Measurements from ENCODE around the gene MCRS1. TPM values are rescaled to one million over a fixed set of nuclear protein-coding genes. Genes with fewer than 3 reads are reported as not detected.

MCRS1 gene
- total RNA-seq, 1 experiment from 2014 or later = 88.6 TPM

- H3K9me3 ChIP-seq (ENCODE audit: control insufficient read depth, insufficient read depth, low read depth, low read length) = no peaks in the 10 kb centered on the region
- ATAC-seq (no peak), DNase-seq (ENCODE audit: low read depth, low spot score) (no peak)
- intact Hi-C loops (cut with micrococcal nuclease; ENCODE audit: unreplicated experiment) (no loop called here), in situ Hi-C loops (cut with HindIII; ENCODE audit: low pct_unique_long_range_greater_than_20kb, low sequenced_read_pairs) (no loop called here)
- H3K27me3 ChIP-seq (ENCODE audit: control insufficient read depth, insufficient read depth, low read length) = no peaks in the 10 kb centered on the region
- no peak for TF ChIP-seq POLR2AphosphoS5 (IDR thresholded peaks at IDR 0.05; ENCODE audit: low read depth, low read length)
- BruUV-seq (replicated peaks) = no TSS peak
- no peak overlapping the region for H3K27ac ChIP-seq (ENCODE audit: low read length)
- CTCF ChIA-PET = no interaction called here
- H3K4me3 ChIP-seq (ENCODE audit: low read depth in 2 of 2, low read length in 2 of 2) = no peak overlapping the region
- H3K4me1 ChIP-seq (ENCODE audit: control insufficient read depth, insufficient read depth, low read length) = no peaks in the 10 kb centered on the region
- POLR2A ChIA-PET = no interaction called here
- H3K36me3 ChIP-seq (ENCODE audit: control insufficient read depth, insufficient read depth, low read length) = no peaks in the 10 kb centered on the region; the same call in 1 of the 2 replicates
Observed at GRCh38 chr12:49559011-49559675, 8.8 kb downstream of the MCRS1 start.

GRCh38 chr12:49558526-49558925, 9.4 kb downstream of the MCRS1 start:
- no peak overlapping the region for H3K27ac ChIP-seq (ENCODE audit: low read length)
- in situ Hi-C loops (cut with HindIII; ENCODE audit: low pct_unique_long_range_greater_than_20kb, low sequenced_read_pairs) (no loop called here), intact Hi-C loops (cut with micrococcal nuclease; ENCODE audit: unreplicated experiment) (no loop called here)
- TF ChIP-seq TCF7L2 (IDR thresholded peaks at IDR 0.05; ENCODE audit: low read depth, low read length) (no peak), SIN3A (IDR thresholded peaks at IDR 0.05; ENCODE audit: borderline replicate concordance, insufficient read depth, low read depth, low read length) (no peak)
- CTCF ChIA-PET = no interaction called here
- no peak for ATAC-seq
- H3K36me3 ChIP-seq (ENCODE audit: control insufficient read depth, insufficient read depth, low read length) = no peaks in the 10 kb centered on the region; the same call in 1 of the 2 replicates
- no peak for DNase-seq (ENCODE audit: low read depth, low spot score)
- POLR2A ChIA-PET = interaction anchor here (0.5 kb wide), 1 partner anchor 625 kb away, joined by 3 read pairs; no protein-coding TSS in a partner anchor
- H3K27me3 ChIP-seq (ENCODE audit: control insufficient read depth, insufficient read depth, low read length) = no peaks in the 10 kb centered on the region
- H3K4me3 ChIP-seq (ENCODE audit: low read depth in 2 of 2, low read length in 2 of 2) = no peak overlapping the region
- no peaks in the 10 kb centered on the region for H3K9me3 ChIP-seq (ENCODE audit: control insufficient read depth, insufficient read depth, low read depth, low read length)
- no peaks in the 10 kb centered on the region for H3K4me1 ChIP-seq (ENCODE audit: control insufficient read depth, insufficient read depth, low read length)
- no TSS peak for BruUV-seq (replicated peaks)

GRCh38 chr12:49557917-49558215, 10.1 kb downstream of the MCRS1 start:
- no peak overlapping the region for H3K27ac ChIP-seq (ENCODE audit: low read length)
- TF ChIP-seq REST (IDR thresholded peaks at IDR 0.05; ENCODE audit: insufficient read depth in 1 of 2, low read depth in 2 of 2, low read length in 1 of 2) (no peak), CTCF (IDR thresholded peaks at IDR 0.05) (no peak; the same call in 1 of the 2 replicates), SIN3A (IDR thresholded peaks at IDR 0.05; ENCODE audit: borderline replicate concordance, insufficient read depth, low read depth, low read length) (no peak), TCF7L2 (IDR thresholded peaks at IDR 0.05; ENCODE audit: low read depth, low read length) (no peak), POLR2AphosphoS5 (IDR thresholded peaks at IDR 0.05; ENCODE audit: low read depth, low read length) (no peak)
- no peaks in the 10 kb centered on the region for H3K27me3 ChIP-seq (ENCODE audit: control insufficient read depth, insufficient read depth, low read length)
- ChIA-PET CTCF (no interaction called here), POLR2A (interaction anchor here (0.5 kb wide), 1 partner anchor 626 kb away, joined by 3 read pairs; no protein-coding TSS in a partner anchor)
- peak; percentile 70 for ATAC-seq
- no peak overlapping the region for H3K4me3 ChIP-seq (ENCODE audit: low read depth in 2 of 2, low read length in 2 of 2)
- H3K36me3 ChIP-seq (ENCODE audit: control insufficient read depth, insufficient read depth, low read length) = no peaks in the 10 kb centered on the region; the same call in 1 of the 2 replicates
- no peak for DNase-seq (ENCODE audit: low read depth, low spot score)
- H3K4me1 ChIP-seq (ENCODE audit: control insufficient read depth, insufficient read depth, low read length) = no peaks in the 10 kb centered on the region
- in situ Hi-C loops (cut with HindIII; ENCODE audit: low pct_unique_long_range_greater_than_20kb, low sequenced_read_pairs) (no loop called here), intact Hi-C loops (cut with micrococcal nuclease; ENCODE audit: unreplicated experiment) (no loop called here)
- no peaks in the 10 kb centered on the region for H3K9me3 ChIP-seq (ENCODE audit: control insufficient read depth, insufficient read depth, low read depth, low read length)
- BruUV-seq (replicated peaks) = no TSS peak
